GM21786 (cell line): ENCODE data around the gene MLYCD.

ENCODE experiments used
- ATAC-seq: cut with Tn5 transposase; IDR thresholded peaks from one replicate; pipeline ENCODE4 v1.9.1; 2021; ENCODE audit not compliant: unreplicated experiment

MLYCD gene

DNA sequence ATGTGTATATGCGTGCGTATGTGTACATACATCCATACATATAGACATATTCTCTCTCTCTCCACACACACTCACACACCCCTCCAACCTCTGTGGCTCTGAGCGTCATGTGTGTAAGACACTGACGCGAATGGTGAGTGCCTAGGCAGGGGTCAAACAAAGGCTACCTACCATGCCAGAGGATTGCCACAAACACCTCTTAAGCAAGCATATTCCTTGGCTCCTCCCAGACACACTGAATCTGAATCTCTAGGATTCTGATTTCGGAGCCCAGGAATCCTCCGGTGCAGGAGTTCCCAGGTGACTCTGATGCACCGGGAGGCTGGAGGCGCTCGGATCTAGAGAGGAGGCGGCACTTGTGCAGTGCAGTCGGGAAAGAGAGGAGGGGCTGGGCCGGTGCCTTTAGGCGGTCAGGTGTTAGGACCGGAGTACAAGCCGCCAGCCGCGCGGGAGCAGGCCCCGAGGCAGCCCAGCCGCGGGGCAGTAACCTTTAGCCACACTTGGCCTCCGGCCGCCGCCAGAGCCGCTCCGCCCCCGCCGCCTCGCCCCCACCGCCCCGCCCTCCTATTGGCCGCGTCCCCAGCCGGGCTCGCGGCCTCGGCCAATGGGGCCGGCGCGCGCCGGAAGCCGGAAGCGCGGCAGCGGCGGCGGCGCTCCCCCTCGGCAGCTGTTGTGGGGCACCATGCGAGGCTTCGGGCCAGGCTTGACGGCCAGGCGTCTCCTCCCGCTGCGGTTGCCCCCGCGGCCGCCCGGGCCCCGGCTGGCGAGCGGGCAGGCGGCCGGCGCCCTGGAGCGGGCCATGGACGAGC, at the start of gene MLYCD:
MLYCD (plus strand) TSS at position 653 of the 809 bp plus-strand sequence; CDS start at position 683, 30 bp downstream.
- ATAC-seq, result peak; percentile 74

GRCh38 chr16:83849421-83849820, 49.5 kb upstream of the MLYCD start:
- no peak for ATAC-seq

- no peak for ATAC-seq
Measured at GRCh38 chr16:83850947-83851346, 48.0 kb upstream of the MLYCD start.

- ATAC-seq, result no peak
Measured at GRCh38 chr16:83851473-83851872, 47.4 kb upstream of the MLYCD start.

- no peak for ATAC-seq
Measured at GRCh38 chr16:83852774-83853173, 46.1 kb upstream of the MLYCD start.

- no peak for ATAC-seq
Measured at GRCh38 chr16:83853834-83854233, 45.1 kb upstream of the MLYCD start.

GRCh38 chr16:83854420-83854819, 44.5 kb upstream of the MLYCD start:
- ATAC-seq, result no peak

DNA sequence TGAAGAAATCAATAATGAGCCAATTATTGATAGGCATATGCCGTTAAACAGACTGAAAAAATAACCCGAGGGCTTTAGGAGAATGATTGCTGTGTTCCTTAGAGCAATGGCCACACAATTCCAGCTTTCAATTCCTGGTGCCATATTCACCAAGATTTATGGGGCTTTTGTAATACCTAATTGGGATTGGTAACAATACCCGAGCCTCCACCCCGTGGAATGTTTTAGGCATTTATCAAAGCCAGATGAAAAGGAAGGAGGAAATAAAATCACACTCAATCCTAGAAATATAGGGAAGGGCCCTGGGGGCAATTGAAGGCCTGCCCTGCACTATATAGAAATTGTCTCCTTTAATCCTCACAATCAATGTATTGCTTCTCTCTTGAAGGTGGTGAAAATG, 42.1 kb upstream of the MLYCD start:
- no peak for ATAC-seq

DNA sequence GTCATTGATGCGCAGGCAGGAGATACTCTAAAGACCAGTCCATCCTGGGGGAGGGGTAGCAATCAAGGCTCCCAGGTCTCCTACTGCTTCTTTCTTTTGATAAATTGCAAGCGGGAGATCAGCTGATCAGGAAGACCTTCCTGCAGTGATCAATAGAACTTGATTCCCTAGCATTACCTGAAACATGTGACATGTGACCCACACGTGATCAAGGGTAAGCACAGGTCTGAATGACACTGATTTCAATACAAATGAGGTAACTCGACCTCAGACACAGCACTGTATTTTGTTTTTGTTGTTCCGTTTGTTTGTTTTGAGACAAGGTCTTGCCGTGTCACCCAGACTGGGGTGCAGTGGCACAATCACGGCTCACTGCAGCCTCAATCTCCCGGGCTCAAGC, 39.6 kb upstream of the MLYCD start:
- no peak for ATAC-seq

DNA sequence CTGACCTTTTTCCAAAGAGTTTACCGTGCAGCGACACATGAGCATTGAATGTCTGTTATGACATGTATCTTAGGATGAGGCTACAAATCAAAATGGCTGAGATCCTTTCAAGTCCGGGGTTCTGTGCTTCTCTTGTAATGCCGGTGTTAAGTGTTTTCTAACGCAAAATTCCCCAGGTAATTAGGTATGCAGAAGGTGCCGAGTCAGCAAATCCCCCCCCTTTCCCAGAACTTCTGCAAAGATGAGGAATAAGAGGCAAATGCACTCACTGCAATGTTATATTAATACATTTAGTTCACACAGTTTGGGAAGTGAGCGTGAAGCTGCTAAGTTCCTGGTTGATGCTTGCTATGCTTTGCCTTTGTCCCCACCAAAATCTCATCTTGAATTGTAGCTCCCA, 36.3 kb upstream of the MLYCD start:
- no peak for ATAC-seq

- ATAC-seq, result no peak
Measured at GRCh38 chr16:83863682-83864081, 35.2 kb upstream of the MLYCD start.

DNA sequence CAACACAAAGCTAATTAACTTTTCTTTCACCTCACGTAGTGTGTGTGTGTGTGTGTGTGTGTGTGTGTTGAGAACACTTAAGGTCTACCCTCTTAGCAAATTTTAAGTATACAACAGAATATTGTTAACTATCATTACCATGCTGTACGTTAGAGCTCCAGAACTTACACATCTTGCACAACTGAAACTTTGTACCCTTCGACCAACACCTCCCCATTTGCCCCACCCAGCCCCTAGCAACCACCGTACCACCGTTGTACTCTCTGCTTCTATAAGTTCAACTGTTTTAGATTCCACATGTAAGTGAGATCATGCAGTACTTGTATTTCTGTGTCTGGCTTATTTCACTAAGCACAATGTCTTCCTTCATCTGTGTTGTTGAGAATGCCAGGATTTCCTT, 28.1 kb upstream of the MLYCD start:
- no peak for ATAC-seq

DNA sequence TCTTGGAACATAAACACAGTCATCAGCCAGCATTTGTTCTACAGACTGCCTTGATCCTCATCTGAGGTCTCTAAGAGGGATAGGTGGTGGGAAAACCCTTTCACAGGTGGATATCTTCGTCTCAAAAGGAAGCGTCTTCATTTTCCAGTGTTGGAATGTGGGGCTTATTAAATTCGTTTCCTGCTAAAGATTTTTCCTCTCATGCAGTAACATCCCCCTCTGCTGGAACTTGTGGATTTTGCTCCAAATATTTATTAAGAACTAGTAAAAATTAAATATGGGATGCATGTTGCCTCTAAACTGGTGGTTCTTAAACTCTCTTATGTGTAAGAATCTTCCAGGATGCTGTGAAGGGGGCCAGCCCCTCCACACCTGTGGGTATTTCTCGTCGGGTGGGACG, 20.1 kb upstream of the MLYCD start:
- no peak for ATAC-seq

DNA sequence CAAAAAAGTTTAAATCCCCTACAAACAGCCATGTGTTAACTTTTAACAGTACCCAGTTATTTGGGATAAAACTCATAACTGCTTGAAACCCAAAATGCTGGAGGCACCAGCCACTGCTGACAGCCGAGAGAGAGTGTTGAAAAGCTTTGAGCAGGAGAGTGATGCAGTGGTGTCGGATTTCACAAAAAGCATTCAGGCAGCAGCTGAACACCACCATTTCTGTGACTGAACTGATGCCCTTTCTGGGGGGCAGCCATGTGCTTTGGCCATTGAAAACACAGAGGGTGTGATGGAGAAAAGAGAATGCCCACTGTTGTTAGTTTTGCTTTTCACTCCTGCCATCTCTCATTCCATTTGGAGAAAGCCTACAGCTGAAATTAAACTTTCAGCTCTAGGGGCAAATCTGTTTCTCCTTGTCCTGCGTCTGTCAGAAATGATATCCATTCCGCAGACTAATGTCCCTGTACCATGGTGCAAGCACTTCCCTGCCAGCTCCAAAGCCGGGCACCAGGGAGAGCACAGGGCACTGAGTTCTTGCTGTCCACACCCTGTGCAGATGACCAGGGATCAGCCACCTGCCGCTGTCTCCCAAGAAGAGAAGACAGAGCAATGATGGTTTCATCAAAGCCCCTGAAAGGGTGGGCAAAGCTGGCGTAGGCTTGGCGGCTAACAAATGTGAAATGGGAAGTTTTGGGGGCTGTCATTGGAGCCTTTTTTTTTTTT, 16.6 kb upstream of the MLYCD start:
- no peak for ATAC-seq

GRCh38 chr16:83886199-83886971, 12.5 kb upstream of the MLYCD start:
- ATAC-seq, result no peak

DNA sequence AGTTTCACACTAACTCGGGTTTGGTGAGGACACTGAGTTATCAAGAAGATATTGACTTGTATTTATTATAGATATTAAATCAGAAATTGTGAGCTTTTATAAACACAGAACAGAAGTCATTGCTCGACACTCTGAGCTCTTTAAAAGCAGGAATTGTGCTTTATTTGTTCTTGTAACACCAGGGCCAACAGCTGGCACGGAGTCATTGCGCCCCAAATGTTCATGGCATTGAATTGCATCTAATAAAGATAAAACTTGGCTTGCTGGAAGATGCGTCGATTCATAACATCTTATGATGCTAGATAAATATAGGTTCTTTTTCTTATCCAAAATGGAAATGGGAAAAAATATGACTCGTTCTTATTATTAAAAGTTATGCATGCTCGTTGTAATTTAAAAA, 11.8 kb upstream of the MLYCD start:
- ATAC-seq, result no peak

DNA sequence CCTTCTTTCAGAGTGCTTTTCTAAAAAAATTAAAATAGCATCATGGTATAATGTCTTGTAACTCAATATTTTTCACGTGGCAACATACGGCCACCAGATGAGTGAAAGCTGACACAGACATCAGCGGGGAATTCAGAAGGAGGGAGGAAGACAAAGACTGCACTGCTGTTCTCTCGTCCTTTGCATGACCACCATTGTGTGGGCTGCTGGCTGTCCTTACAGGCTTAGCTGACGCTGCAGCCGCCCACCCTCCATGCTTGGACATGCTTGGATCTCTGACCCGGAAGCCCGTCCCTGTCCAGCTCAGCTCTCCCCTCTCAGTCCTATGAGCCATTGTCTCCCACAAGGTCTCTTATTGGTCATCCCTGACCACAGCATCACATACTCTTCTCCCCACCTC, 11.4 kb upstream of the MLYCD start:
- ATAC-seq, result no peak

DNA sequence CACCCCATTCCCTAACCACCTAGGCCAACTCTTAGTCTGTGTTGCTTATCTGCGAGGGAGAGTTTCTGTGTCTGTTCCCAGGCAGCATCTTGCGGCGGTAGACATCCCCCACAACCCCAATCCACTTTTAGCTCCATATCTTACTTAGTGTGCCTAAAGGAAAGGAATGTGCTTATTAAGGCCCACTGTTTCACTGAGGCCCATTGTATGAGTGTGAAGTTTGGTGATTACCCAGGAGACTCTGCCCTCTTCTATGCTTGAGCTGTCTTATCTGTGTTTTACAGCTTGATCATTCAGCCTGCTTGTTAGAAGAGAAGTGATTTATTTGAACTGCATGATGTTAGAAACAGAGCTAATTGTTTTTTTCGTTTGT, 10.3 kb upstream of the MLYCD start:
- ATAC-seq, result no peak

DNA sequence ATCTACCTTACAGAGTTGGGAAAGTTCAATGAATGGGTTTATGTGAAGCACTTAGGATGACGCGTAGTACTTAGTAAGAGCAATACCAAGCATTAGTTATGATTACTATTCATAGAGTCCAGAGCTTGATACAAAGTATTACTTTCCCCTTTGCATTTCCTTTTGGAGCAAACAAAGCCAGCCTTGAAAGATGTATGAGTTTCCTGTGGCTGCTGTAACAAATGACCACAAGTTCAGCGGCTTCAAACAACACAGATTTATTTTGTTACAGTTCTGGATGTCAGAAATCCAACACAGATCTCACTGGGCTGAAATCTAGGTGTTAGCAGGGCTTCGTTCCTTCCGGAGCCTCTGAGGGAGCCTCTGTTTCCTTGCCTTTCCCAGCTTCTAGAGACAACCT, 8.6 kb upstream of the MLYCD start:
- no peak for ATAC-seq

GRCh38 chr16:83891742-83892141, 7.2 kb upstream of the MLYCD start:
- ATAC-seq, result no peak

DNA sequence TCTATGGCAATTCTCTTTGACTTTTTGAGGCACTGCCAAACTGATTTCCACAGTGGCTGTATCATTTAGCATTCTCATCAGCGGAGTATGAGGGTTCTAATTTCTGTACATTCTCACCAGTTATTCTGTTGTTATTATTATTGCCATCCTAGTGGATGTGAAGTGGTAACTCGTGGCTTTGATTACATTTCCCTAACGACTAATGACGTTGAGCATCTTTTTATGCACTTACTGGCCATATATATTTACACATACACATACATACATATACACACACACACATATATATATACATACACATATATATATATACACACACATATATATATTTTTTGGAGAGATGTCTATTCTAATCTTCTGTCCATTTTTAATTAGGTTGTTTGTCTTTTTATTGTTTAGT, 3.7 kb upstream of the MLYCD start:
- no peak for ATAC-seq

- no peak for ATAC-seq
Measured at GRCh38 chr16:83895942-83896341, 3.0 kb upstream of the MLYCD start.
